Large intestine (tissue), 3 donors: ENCODE measurements around the gene GPX4. TPM values are rescaled to one million over a fixed set of nuclear protein-coding genes. Genes with fewer than 3 reads are reported as not detected.

Experiments used
- DNase-seq, 2 donors: peaks; one replicate each; pipeline versions ENCODE4 v3.0.0 to v3.0.0-alpha.2; 2013
- H3K27ac ChIP-seq: one replicate; pipeline ENCODE4 v1.5.1; 2013; ENCODE audit warnings: low read length
- H3K27me3 ChIP-seq: 2 replicates; pipeline ENCODE4 v1.6.1; 2013; ENCODE audit warnings: low read length; ENCODE audit not compliant: control insufficient read depth, insufficient read depth
- H3K36me3 ChIP-seq: 2 replicates; pipeline ENCODE4 v1.6.1; 2013; ENCODE audit warnings: low read length; ENCODE audit not compliant: control insufficient read depth, insufficient read depth
- H3K4me1 ChIP-seq: one replicate; pipeline ENCODE4 v1.6.1; 2013; ENCODE audit warnings: low read length; ENCODE audit not compliant: control insufficient read depth, insufficient read depth
- H3K4me3 ChIP-seq: one replicate; pipeline ENCODE4 v1.5.1; 2013; ENCODE audit warnings: low read length
- H3K9me3 ChIP-seq: one replicate; pipeline ENCODE4 v1.6.1; 2013; ENCODE audit warnings: mild to moderate bottlenecking, low read depth, low read length, moderate library complexity; ENCODE audit not compliant: control insufficient read depth
- WGBS: methylation state at CpG from one replicate; pipeline ENCODE4 v1.1.5; 2013; ENCODE audit warnings: low lambda C conversion rate; ENCODE audit not compliant: insufficient coverage; 5-methylcytosine and 5-hydroxymethylcytosine counted together
- polyA plus RNA-seq: library from polyadenylated mRNA; unstranded; fragments of 120-200 nt; gene quantifications from one replicate; pipeline ENCODE4 v1.2.1, GENCODE V29; 2013

The GPX4 gene
- polyA plus RNA-seq, 1 donor, result 394 TPM

GRCh38 chr19:1104311-1105007, 665 bp downstream of the GPX4 start:
- Histone ChIP-seq H3K27me3 (no peaks in the 10 kb centered on the region), H3K4me3 (peak overlapping the region; percentile 86), H3K27ac (peak overlapping the region; percentile 94), H3K4me1 (peaks cover 45% of the 10 kb centered on the region), H3K9me3 (peaks cover 8% of the 10 kb centered on the region), H3K36me3 (peaks cover 28% of the 10 kb centered on the region)
- DNase-seq, result peak; percentile 88 to 93
- WGBS, result no CpG with 5 or more reads among the region's 93 CpGs

- Histone ChIP-seq H3K9me3 (peaks cover 8% of the 10 kb centered on the region), H3K36me3 (peaks cover 35% of the 10 kb centered on the region), H3K4me1 (peaks cover 42% of the 10 kb centered on the region), H3K27ac (peak overlapping the region; percentile 94), H3K4me3 (peak overlapping the region; percentile 86), H3K27me3 (no peaks in the 10 kb centered on the region)
- no peak for DNase-seq
- whole genome bisulfite sequencing, result no CpG with 5 or more reads among the region's 69 CpGs
These were observed 1.4 kb downstream of the GPX4 start for GRCh38 chr19:1105008-1105872.

- Histone ChIP-seq H3K9me3 (peaks cover 8% of the 10 kb centered on the region), H3K4me1 (peaks cover 42% of the 10 kb centered on the region), H3K4me3 (no peak overlapping the region), H3K27me3 (no peaks in the 10 kb centered on the region), H3K36me3 (peaks cover 44% of the 10 kb centered on the region), H3K27ac (no peak overlapping the region)
- DNase-seq, result no peak
- WGBS, result no CpG with 5 or more reads among the region's 32 CpGs
These were observed 2.4 kb downstream of the GPX4 start for GRCh38 chr19:1105873-1106840.

- peaks cover 49% of the 10 kb centered on the region for H3K36me3 ChIP-seq
- DNase-seq, result no peak
- H3K27me3 ChIP-seq, result no peaks in the 10 kb centered on the region
- no peak overlapping the region for H3K4me3 ChIP-seq
- H3K4me1 ChIP-seq, result peaks cover 38% of the 10 kb centered on the region
- WGBS, result no CpG with 5 or more reads among the region's 17 CpGs
- H3K27ac ChIP-seq, result no peak overlapping the region
- H3K9me3 ChIP-seq, result peaks cover 8% of the 10 kb centered on the region
These were observed 3.3 kb downstream of the GPX4 start for GRCh38 chr19:1106841-1107660.

- Histone ChIP-seq H3K27ac (no peak overlapping the region), H3K36me3 (peaks cover 50% of the 10 kb centered on the region), H3K9me3 (peaks cover 8% of the 10 kb centered on the region), H3K27me3 (no peaks in the 10 kb centered on the region), H3K4me1 (peaks cover 38% of the 10 kb centered on the region), H3K4me3 (no peak overlapping the region)
- no peak for DNase-seq
- no CpG with 5 or more reads among the region's 25 CpGs for WGBS
These were observed 4.0 kb downstream of the GPX4 start for GRCh38 chr19:1107661-1108261.

- no CpG with 5 or more reads among the region's 89 CpGs for WGBS
- H3K36me3 ChIP-seq, result peaks cover 50% of the 10 kb centered on the region
These were observed 4.7 kb downstream of the GPX4 start for GRCh38 chr19:1108291-1109031.

GRCh38 chr19:1109032-1109551, 5.3 kb downstream of the GPX4 start:
- H3K4me1 ChIP-seq, result peaks cover 41% of the 10 kb centered on the region
- no peak overlapping the region for H3K4me3 ChIP-seq
- no peaks in the 10 kb centered on the region for H3K27me3 ChIP-seq
- peaks cover 11% of the 10 kb centered on the region for H3K9me3 ChIP-seq
- no peak overlapping the region for H3K27ac ChIP-seq
- no CpG with 5 or more reads among the region's 48 CpGs for whole genome bisulfite sequencing
- no peak for DNase-seq
- H3K36me3 ChIP-seq, result peaks cover 55% of the 10 kb centered on the region

More at GRCh38 chr19:1108291-1109031, 4.7 kb downstream of the GPX4 start:
- H3K4me1 ChIP-seq, result peaks cover 36% of the 10 kb centered on the region
- no peak for DNase-seq
- H3K9me3 ChIP-seq, result peaks cover 11% of the 10 kb centered on the region
- H3K27ac ChIP-seq, result no peak overlapping the region
- no peak overlapping the region for H3K4me3 ChIP-seq
- no peaks in the 10 kb centered on the region for H3K27me3 ChIP-seq

GRCh38 chr19:1109697-1110671, 6.2 kb downstream of the GPX4 start:
- Histone ChIP-seq H3K27ac (no peak overlapping the region), H3K4me3 (no peak overlapping the region), H3K9me3 (peaks cover 11% of the 10 kb centered on the region), H3K4me1 (peaks cover 42% of the 10 kb centered on the region), H3K27me3 (no peaks in the 10 kb centered on the region), H3K36me3 (peaks cover 59% of the 10 kb centered on the region)
- DNase-seq, result no peak
- no CpG with 5 or more reads among the region's 54 CpGs for WGBS
